Thyroid gland (tissue), 4 donors: ENCODE results near the gene ANKRD26.
"Not testable (repeated sequence)": the region's sequence is repeated elsewhere in the genome, so short reads cannot be mapped to it uniquely, and the experiment has no call there.

Source experiments
- CTCF ChIP-seq, 6 experiments: fragments of 200-600 bp in 3 of 6; fragments of 450-650 bp in 3 of 6; sonication (generic) in 3 of 6; IDR thresholded peaks; one replicate each; pipeline ENCODE4 v1.5.1; 2016 to 2019; ENCODE audit warnings: antibody characterized with exemption in 6 of 6, mild to moderate bottlenecking in 2 of 6, inconsistent platforms in 1 of 6, moderate library complexity in 1 of 6
- POLR2A ChIP-seq, 2 donors: fragments of 450-650 bp; IDR thresholded peaks; one replicate each; pipeline ENCODE4 v1.6.1; 2017; ENCODE audit warnings: antibody characterized with exemption in 2 of 2, mild to moderate bottlenecking in 2 of 2, moderate library complexity in 1 of 2

- TF ChIP-seq CTCF, POLR2A (IDR thresholded peaks at IDR 0.05): not testable (repeated sequence)
Observed at GRCh38 chr10:27045247-27045646, 55.0 kb downstream of the ANKRD26 start.
